Measurements from ENCODE around the gene CD81.

CD81 gene

GRCh38 chr11:2422461-2423156 lies 45.5 kb downstream of the CD81 start:
- no peak for DNase-seq

DNA sequence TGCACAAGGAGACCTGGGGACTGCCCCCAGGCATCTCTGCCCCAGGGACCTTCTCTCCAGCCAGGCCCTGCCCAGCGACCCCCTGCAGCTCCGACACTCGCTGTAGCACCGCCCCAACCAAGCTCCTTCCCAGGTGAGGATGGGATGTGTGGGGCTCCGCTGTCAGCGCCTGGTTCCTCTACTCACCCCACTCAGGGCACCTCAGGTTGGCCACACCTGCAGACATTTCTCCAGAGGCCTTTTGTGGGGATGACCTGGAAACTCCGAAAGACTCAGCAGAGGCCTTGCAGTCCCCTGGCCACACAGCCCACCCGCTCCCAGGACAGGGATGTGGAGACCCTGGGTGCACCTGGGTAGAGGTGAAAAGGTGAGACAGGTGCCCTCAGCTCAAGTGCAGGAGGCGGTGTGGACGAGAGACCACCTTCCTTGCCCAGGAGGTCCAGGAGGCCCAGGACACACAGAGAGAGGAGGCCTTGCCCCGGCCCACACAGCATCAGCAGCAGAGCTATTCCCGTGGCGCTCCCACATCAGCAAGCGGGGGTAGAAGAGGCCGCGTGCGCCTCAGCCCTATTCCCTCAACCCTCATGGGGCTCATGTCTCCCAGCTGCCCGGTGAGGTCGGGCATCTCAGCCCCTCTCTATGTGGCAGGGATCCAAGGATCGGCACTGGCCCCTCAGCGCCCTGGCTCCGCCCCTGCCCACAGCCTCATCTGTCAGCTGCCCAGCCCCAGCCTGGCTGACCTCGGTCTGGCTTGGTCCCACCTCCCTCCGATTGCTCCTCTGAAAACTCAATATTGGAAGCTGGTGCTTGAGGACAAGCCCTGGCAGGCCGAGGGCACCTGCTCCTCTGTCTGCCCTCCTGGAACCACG lies 46.3 kb downstream of the CD81 start:
- DNase-seq = no peak

- no peak for DNase-seq
Measured at GRCh38 chr11:2424811-2425495, 47.8 kb downstream of the CD81 start.

- DNase-seq = no peak
Measured at GRCh38 chr11:2425506-2425905, 48.4 kb downstream of the CD81 start.

DNA sequence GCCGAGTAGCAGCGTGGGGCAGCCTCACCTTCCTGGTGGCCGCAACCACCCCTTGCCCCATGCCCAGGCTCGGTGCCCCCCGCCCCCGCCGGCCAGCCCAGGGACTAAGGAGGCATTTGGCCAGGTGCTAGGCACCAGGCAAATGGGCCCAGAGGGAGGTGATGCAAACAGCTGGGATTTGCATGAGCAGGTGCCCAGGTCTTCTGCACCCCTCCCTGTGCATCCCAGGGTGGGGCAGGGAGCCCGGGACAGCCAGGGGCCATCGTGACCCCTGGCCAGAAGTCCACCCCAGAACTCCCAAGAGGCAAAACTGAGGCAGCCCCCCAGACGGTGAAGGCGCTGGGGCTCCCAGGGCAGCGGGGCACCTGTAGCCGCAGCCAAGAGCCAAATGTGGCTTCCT lies 49.1 kb downstream of the CD81 start:
- no peak for DNase-seq

- DNase-seq = no peak
Measured at GRCh38 chr11:2426826-2427521, 49.9 kb downstream of the CD81 start.

DNA sequence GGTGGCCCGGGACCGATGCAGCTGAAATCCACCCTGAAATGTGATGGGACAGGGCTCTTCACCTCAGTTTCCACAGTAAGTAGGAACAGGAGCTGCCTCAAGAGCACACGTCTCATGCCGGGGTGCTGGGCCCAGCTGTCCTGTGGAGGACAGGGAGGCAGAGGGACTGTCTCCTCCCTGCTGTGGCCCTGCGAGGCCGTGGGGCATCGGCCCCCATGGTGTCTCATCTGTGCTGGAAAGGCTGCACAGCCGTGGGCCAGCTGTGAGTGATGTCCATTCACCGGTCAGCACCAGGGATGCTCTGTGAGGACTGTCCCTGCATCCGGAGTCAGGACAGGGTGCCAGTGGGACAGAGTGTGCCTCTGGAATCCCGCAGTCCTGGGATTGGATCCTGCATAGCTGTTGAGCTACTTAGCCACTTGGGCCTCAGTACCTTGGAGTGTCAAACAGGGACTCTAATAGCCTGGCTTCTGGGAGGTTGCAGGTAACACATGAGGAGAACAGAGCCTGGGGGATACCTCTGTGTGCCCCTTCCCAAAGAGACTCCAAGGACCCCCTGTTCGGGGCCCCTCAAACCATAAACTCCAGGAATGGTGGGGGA lies 50.7 kb downstream of the CD81 start:
- DNase-seq = no peak

GRCh38 chr11:2428322-2428795 lies 51.2 kb downstream of the CD81 start:
- DNase-seq = peak; percentile 79

- no peak for DNase-seq
Measured at GRCh38 chr11:2431395-2431794, 54.3 kb downstream of the CD81 start.

DNA sequence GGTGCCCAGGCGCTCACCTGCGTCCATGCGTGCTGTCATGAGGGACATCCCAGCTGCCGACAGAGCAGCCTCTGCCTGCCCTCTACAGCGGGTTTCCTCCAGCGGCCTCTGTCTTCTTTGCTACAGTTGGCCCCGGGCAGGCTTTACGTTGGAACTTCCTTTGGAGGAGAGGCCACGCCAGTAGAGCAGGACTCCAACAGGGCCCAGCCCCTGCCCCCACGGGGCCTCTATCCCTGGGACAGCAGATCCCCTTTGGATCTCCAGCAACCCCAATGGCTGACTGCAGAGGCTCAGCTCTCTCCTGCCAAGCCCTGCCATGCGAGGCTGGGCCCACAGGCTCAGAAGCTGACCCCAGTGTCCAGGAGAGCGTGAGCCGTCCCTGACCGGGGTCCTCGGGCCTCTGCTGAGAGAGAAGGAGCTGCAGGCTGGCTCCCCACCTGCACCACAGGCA lies 55.1 kb downstream of the CD81 start:
- no peak for DNase-seq

DNA sequence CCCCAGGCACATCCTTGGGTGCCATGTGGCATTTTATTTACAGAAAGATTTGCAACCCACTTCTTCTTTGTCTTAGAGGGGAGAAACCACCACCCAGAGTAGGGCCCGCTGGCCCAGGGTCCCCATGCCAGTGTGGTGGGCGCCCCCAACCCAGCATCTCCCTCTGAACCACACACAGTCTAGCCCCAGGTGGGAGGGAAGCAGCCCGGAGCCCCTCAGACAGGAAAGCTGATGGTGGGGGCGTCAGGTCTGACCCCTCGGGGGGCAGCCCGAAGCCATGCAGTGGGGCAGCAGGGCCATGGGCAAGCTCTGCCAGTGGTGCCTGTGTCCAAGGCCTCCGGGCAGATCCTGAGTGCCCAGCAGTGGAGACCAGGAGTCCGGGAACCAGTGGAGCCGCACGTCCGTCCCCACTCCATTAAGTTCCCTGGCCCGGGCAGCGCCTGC lies 55.5 kb downstream of the CD81 start:
- no peak for DNase-seq

DNA sequence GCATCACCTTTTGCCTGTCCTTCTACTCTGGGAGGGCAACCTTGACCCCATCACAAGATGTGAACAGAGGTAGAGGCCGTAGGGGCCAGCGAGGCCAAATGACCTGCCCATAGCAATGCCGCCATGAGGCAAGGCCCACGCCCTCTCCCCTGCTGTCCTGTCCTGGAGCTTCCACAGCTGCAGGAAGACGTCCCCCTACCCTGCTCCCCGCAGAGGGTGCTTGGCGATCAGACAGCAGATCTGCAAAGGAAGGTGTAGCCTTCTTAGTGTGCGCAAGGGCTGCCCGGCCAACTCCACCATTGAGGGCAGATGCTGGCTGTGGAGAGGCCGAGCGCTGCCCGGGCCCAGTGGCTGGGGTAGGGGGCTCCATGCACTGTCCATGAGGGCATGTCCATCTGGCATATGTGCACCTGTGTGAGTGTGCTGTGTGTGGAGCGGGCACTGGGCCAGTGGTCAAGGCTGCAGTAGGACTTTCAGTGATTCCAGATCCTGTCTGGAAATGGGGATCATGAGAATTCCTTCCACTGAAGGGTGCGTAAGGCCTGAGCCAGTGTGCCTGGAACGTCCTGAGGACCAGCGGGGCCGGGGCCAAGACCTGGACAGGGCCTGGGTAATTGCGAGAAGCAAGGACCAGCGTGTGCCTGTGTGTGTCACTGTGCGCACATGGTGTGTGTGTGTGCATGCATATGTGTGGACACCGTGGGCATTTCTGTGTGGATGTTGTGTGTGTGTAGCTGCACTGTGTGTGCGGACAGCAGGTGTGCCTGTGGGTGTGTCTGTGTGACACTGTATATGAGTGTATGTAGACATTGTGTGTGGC lies 56.2 kb downstream of the CD81 start:
- DNase-seq = no peak

DNA sequence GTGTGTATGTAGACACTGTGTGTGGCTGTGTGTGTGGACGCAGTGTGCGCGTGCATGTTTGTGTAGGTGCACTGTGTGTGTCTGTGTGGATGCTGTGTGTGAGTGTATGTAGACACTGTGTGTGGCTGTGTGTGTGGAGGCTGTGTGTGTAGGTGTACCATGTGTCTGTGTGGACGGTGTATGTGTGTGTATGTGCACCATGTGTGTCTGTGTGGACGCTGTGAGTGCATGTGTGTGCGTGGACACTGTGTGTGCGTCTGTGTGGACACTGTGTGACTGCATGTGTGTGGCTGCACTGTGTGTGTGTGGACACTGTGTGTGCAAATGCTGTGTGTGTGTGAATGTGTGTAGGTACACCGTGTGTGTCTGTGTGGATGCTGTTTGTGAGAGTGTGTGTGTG lies 56.9 kb downstream of the CD81 start:
- DNase-seq = peak; percentile 4

DNA sequence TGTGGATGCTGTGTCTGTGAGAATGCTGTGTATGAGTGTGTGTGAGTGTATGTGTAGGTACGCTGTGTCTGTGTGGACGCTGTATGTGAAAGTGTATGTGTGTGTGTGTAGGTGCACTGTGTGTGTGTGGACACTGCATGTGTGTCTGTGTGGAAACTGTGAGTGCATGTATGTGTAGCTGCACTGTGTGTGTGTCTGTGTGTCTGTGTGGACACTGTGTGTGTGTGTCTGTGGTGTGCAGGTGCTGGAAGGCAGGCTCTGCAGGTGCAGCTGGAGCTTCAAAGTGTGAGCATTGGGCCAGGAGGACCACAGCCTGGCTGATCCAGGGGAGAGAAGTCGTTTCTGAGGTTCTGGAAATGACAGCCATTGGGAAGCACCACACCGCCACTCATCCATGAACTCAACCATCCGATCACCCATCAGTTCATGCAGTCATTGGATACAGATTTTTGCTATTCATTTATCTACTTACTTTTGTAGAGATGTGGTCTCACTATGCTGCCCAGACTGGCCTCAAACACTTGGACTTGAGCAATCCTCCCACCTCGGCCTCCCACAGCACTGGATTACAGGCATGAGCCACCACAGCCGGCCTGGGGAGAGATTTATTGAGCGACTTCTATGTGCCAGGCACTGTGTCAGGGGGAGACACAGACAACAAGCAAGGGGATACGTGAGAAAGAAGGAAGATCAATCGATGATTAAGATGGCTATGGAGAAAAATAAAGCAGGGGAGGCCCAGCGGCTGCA lies 57.6 kb downstream of the CD81 start:
- DNase-seq = peak; percentile 5

DNA sequence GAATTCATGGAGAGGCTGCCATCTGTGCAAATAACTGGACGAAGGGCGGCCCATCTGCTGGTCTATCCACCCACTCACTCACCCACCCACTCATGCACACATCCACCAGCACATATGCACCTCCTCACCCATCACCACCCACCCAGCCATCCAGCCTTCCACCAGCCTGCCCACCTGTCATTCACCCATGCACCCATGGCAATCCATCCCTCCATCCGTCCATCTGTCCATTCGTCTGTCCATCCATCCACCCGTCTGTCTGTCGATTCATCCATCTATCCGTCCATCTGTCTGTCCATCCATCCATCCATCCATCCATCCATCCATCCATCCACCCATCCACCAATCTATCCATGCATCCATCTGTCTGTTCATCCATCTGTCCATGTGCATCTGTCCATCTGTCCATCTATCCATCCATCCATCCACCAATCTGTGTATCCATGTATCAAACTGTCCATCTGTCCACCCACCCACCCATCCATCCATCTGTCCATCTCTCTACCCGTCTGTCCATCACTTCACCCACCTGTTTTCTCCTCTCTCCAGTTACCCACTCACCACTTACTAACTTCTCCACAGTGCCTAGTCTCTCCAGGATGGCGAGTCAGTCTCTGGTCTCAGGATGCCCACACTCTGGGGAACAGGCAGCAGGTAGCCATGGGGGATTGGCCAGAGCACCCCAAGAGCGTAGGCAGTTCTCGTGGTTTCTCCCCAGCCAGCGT lies 58.3 kb downstream of the CD81 start:
- no peak for DNase-seq

- peak; percentile 9 for DNase-seq
Measured at GRCh38 chr11:2436013-2436520, 59.0 kb downstream of the CD81 start.

DNA sequence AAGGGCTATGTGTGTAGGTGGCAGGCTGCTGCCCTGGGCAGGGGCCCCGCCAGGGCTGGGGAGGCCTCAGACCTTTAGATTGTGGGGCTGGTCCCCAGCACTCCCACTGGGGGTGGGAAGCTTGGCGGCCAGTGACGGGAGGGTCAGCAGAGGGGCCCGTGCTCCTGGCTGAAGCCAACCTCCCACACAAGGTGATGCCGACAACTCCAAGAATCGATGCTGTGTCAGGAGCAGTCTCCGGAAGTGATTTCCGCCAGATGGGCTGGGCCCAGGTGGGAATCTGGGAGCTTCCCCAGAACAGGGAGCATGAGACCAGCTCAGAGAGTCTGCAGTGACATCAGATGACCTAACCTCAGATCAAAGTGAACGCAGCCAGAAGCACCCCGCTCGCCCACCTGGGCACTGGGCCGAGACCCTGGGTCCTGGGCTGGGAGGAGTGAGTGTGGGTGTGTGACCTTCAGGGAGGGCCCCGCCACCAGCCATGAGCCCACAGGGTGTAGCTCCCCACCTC lies 59.5 kb downstream of the CD81 start:
- peak; percentile 14 for DNase-seq

DNA sequence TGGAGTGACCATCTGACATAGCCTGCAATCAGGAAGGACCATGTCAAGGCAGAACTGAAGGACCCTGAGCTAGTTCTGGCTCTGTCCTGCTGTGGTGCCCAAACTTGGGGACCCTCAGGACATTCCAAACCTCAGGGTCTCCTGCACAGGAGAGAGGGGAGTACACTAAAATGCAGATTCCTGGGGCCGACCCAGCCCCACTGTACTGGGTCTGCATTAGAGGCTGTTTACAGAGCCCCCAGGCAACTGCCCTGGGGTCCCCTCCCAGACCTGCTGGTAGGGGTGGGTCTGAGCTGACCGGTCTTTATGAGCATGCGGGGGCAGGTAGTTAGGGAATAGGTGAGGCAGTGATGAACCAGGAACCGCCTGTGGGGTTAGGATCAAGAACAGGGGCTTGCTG lies 60.4 kb downstream of the CD81 start:
- DNase-seq = peak; percentile 10

- no peak for DNase-seq
Measured at GRCh38 chr11:2439820-2440219, 62.7 kb downstream of the CD81 start.

- DNase-seq = no peak
Measured at GRCh38 chr11:2440646-2441045, 63.5 kb downstream of the CD81 start.
